ENCODE data around the gene EFNB1. TPM values are rescaled to one million over a fixed set of nuclear protein-coding genes. Genes with fewer than 3 reads are reported as not detected.

EFNB1 gene
- total and polyA plus RNA-seq, 10 donors, result 4.8 to 48.7 (median 29.9) TPM

DNA sequence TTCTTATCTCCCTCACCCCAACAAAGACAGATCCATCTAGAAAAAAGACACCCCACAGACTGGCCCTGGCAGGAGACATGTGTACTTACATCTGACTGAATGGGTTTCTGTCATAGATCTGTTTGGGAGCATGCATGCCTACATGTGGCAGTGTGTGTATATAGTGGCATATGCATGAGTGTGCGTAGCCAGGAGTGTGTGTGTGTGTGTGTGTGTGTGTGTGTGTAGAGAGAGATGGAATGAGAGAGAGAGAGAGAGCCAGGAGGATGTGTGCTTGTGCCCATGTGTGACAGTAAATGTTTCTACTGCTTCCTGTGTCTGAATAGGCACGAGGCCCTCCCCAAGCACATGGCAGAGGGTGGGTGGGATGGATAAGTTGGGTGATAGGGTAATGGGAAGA, 37.1 kb downstream of the EFNB1 start:
- WGBS, 5 donors, result 57 to 94% (median 78%) methylated on average over 2 of the region's 2 CpGs
- Histone ChIP-seq H3K27me3 (replicated peaks in 1 of 7) (no peaks in the 10 kb centered on the region), H3K4me1 (no peaks in the 10 kb centered on the region), H3K4me3 (no peak overlapping the region), H3K36me3 (no peaks in the 10 kb centered on the region), H3K27ac (no peak overlapping the region), H3K9me3 (no peaks in the 10 kb centered on the region)
- intact Hi-C loops (cut with DNase I; ENCODE audit: low total_unique reads), result no loop called here
- no peak for DNase-seq
- no peak for TF ChIP-seq POLR2A (IDR thresholded peaks at IDR 0.05)
- TF ChIP-seq, protein P1, sequence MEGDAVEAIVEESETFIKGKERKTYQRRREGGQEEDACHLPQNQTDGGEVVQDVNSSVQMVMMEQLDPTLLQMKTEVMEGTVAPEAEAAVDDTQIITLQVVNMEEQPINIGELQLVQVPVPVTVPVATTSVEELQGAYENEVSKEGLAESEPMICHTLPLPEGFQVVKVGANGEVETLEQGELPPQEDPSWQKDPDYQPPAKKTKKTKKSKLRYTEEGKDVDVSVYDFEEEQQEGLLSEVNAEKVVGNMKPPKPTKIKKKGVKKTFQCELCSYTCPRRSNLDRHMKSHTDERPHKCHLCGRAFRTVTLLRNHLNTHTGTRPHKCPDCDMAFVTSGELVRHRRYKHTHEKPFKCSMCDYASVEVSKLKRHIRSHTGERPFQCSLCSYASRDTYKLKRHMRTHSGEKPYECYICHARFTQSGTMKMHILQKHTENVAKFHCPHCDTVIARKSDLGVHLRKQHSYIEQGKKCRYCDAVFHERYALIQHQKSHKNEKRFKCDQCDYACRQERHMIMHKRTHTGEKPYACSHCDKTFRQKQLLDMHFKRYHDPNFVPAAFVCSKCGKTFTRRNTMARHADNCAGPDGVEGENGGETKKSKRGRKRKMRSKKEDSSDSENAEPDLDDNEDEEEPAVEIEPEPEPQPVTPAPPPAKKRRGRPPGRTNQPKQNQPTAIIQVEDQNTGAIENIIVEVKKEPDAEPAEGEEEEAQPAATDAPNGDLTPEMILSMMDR (IDR thresholded peaks at IDR 0.05 in 8 of 11, conservative IDR thresholded peaks at IDR 0.05 in 3 of 11), result no peak
- no peak for TF ChIP-seq POLR2AphosphoS5 (IDR thresholded peaks at IDR 0.05)

DNA sequence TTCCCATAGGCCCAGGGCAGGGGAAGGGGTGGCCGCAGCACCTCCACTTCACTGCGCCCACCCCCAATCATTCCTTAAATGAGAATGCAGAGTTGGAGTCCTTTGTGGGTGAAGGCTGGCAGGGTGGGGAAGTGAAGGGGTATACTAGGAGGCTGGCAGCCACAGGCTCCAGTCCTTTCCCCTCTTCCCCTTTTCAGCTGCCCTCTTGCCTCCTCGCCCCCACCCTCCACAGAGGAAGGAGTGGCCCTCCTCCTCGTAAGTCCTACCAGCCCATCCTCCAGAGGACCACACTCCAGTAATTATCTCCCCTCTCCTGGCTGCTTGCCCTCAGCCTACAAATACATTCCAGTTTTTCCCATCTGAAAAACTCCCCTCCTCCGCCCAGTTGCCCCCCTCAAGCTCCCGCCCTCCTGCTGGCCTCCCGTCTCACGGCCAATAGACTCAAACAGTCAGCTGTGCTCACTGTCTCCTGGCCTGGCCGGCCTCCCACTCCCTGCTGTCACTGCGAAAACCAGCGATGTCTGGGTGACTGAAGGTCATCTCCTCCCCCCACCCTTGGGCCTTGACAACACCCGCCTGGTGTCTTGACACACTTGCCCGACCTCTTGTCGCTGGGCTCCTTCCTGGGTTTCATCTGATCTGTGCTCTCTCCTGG, 38.8 kb downstream of the EFNB1 start:
- 59 to 75% (median 65%) methylated on average over 12 to 14 of the region's 14 CpGs for WGBS, 5 donors

DNA sequence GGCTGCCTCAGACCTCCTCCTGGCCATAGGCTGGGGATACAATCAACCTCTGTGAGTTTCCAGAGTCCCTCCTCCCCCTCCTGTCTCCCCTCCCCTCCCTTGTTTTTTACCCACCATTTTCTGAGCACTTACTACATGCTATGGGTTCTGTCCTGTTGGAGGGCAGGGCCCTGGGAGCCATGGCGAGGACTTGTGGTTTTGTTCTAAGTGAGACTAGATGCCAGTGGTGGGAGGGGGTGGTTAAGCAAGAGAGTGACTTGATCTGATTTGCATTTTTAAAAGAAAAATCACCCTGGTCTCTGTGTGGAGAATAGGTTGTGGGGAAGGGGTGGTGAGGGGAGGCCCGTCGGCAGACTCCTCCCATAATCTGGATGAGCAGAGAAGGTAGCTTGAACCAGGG, 39.5 kb downstream of the EFNB1 start:
- Histone ChIP-seq H3K36me3 (no peaks in the 10 kb centered on the region), H3K9me3 (no peaks in the 10 kb centered on the region), H3K4me1 (no peaks in the 10 kb centered on the region), H3K4me3 (no peak overlapping the region), H3K27me3 (replicated peaks in 1 of 7) (no peaks in the 10 kb centered on the region), H3K27ac (no peak overlapping the region)
- no peak for DNase-seq
- TF ChIP-seq POLR2AphosphoS5 (IDR thresholded peaks at IDR 0.05) (no peak), POLR2A (IDR thresholded peaks at IDR 0.05) (no peak)
- TF ChIP-seq, protein P1 (IDR thresholded peaks at IDR 0.05 in 8 of 11, conservative IDR thresholded peaks at IDR 0.05 in 3 of 11), result no peak
- intact Hi-C loops (cut with DNase I; ENCODE audit: low total_unique reads), result no loop called here
- 74 to 89% (median 82%) methylated on average over 3 of the region's 3 CpGs for WGBS, 5 donors

More for the DNA sequence above, 38.8 kb downstream of the EFNB1 start:
- no peaks in the 10 kb centered on the region for H3K9me3 ChIP-seq
- no peaks in the 10 kb centered on the region for H3K4me1 ChIP-seq
- DNase-seq, result no peak
- no peaks in the 10 kb centered on the region for H3K27me3 ChIP-seq (replicated peaks in 1 of 7)
- H3K4me3 ChIP-seq, result no peak overlapping the region
- H3K27ac ChIP-seq, result no peak overlapping the region
- TF ChIP-seq POLR2AphosphoS5 (IDR thresholded peaks at IDR 0.05) (peak; percentile 11 to 53 (median 49)), POLR2A (IDR thresholded peaks at IDR 0.05) (no peak)
- TF ChIP-seq, protein P1 (IDR thresholded peaks at IDR 0.05 in 8 of 11, conservative IDR thresholded peaks at IDR 0.05 in 3 of 11), result no peak
- intact Hi-C loops (cut with DNase I; ENCODE audit: low total_unique reads), result no loop called here
- no peaks in the 10 kb centered on the region for H3K36me3 ChIP-seq

DNA sequence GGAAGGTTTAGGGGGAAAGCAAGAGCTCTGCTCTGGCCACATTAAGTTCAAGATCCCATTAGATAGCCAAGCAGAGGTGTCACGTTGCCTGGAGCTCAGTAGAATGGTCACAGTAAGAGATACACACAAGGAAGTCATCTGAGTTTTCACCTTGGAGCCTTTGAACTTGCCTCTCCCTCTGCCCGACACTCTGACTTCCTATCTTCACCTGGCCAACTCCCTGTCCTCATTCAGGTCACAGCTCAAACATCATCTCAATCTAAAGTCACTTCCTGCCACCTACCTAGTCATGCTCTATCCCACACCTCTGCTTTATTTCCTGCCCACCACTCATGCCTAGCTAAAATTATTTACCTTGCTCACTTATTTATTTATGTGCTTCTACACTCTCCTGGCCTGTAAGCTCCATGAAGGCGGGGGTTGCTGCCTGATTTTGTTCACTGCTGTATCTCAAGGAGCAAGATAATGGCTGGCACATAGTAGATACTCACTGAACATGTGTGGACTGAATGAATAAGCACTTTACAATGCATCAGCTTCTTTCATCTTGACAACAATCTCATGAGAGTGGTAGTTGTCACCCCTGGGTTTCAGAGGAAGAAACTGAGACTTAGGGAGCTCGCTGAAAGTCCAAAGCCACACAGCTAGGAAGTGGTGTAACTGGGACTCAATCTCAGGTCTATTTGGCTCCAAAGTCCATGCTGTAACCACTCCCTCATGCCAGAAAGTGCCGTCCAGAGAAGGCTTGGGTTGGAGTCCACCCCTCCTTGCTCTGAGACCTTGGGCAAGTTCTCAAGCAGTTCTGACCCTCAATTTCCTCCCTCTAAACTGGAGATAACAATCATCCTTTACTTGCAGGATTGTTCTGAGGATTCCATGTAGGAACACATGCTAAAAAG, 40.3 kb downstream of the EFNB1 start:
- DNase-seq, result no peak
- Histone ChIP-seq H3K27ac (no peak overlapping the region), H3K27me3 (replicated peaks in 1 of 7) (no peaks in the 10 kb centered on the region), H3K4me3 (no peak overlapping the region), H3K36me3 (no peaks in the 10 kb centered on the region), H3K9me3 (no peaks in the 10 kb centered on the region), H3K4me1 (no peaks in the 10 kb centered on the region)
- WGBS, 5 donors, result 46 to 80% (median 66%) methylated on average over 4 to 5 of the region's 5 CpGs
- TF ChIP-seq, protein P1 (IDR thresholded peaks at IDR 0.05 in 8 of 11, conservative IDR thresholded peaks at IDR 0.05 in 3 of 11), result no peak
- no peak for TF ChIP-seq POLR2AphosphoS5 (IDR thresholded peaks at IDR 0.05)
- no peak for TF ChIP-seq POLR2A (IDR thresholded peaks at IDR 0.05)
- intact Hi-C loops (cut with DNase I; ENCODE audit: low total_unique reads), result no loop called here

Measured in spleen (tissue), 11 donors.